ENCODE data around the gene TP73. TPM values are rescaled to one million over a fixed set of nuclear protein-coding genes. Genes with fewer than 3 reads are reported as not detected.

TP73 gene
- total RNA-seq, 5 donors from 2014 or later (not counting 1 experiment from before 2014, with no cell fraction given) = 0.12 to 0.21 (median 0.18) TPM; not detected in 1

DNA sequence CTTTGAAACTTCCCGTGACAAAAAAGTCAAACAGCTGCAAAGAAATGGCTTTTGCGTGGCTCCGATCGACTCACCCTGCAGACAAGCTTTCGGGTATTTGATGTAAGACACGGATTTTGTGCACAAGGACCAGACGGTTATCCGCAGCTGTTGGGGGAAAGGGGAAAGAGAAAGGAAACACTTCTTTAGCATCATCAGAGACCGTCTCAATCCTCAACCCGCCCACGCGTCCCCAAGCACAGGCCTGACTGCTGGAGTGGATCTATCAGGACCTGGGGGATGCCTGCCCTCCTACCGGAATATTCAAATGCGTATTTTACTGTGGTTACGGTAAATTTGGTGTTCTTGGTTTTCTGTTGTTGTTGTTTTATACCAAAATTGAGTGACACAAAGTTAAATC, 13.6 kb upstream of the TP73 start:
- Mint-ChIP-seq H3K27ac (no peak overlapping the region), H3K4me3 (no peak overlapping the region), H3K4me1 (no peaks in the 10 kb centered on the region), H3K36me3 (peaks cover 52% of the 10 kb centered on the region), H3K27me3 (no peaks in the 10 kb centered on the region), H3K9me3 (no peaks in the 10 kb centered on the region)
- peaks cover 31 to 60% of the 10 kb centered on the region in 2 donors for H3K36me3 ChIP-seq (ENCODE audit: control insufficient read depth in 2 of 2, extremely low read depth in 1 of 2, insufficient read depth in 1 of 2, low read length in 1 of 2)
- 100% methylated on average over 1 of the region's 15 CpGs for WGBS (ENCODE audit: insufficient coverage)
- DNase-seq (no peak), ATAC-seq (replicated peaks in 1 of 4) (no peak)
- H3K27ac ChIP-seq (ENCODE audit: low read length) = no peak overlapping the region
- ChIA-PET POLR2A (no interaction called here), CTCF (no interaction called here)
- H3K9me3 ChIP-seq = no peaks in the 10 kb centered on the region
- H3K4me3 ChIP-seq (ENCODE audit: control insufficient read depth in 1 of 2, extremely low read depth in 1 of 2, low read length in 1 of 2) = no peak overlapping the region
- H3K4me1 ChIP-seq (ENCODE audit: control insufficient read depth in 1 of 2, extremely low read depth in 1 of 2, insufficient read depth in 2 of 2, low read length in 2 of 2) = no peaks in the 10 kb centered on the region
- H3K27me3 ChIP-seq (replicated peaks in 1 of 2; ENCODE audit: control insufficient read depth in 2 of 2, extremely low read depth in 1 of 2, insufficient read depth in 2 of 2, low read length in 1 of 2) = no peaks in the 10 kb centered on the region

GRCh38 chr1:3639397-3639911, 12.9 kb upstream of the TP73 start:
- 96% methylated on average over 17 of the region's 23 CpGs for WGBS (ENCODE audit: insufficient coverage)
- no peak overlapping the region for H3K27ac Mint-ChIP-seq
- H3K9me3 ChIP-seq = no peaks in the 10 kb centered on the region
- no peaks in the 10 kb centered on the region for H3K27me3 ChIP-seq (replicated peaks in 1 of 2; ENCODE audit: control insufficient read depth in 2 of 2, extremely low read depth in 1 of 2, insufficient read depth in 2 of 2, low read length in 1 of 2)
- ChIA-PET POLR2A (no interaction called here), CTCF (no interaction called here)
- H3K9me3 Mint-ChIP-seq = no peaks in the 10 kb centered on the region
- ATAC-seq (replicated peaks in 1 of 4) = no peak
- H3K36me3 Mint-ChIP-seq = peaks cover 52% of the 10 kb centered on the region
- H3K4me3 ChIP-seq (ENCODE audit: control insufficient read depth in 1 of 2, extremely low read depth in 1 of 2, low read length in 1 of 2) = no peak overlapping the region
- H3K4me1 ChIP-seq (ENCODE audit: control insufficient read depth in 1 of 2, extremely low read depth in 1 of 2, insufficient read depth in 2 of 2, low read length in 2 of 2) = no peaks in the 10 kb centered on the region
- peaks cover 28 to 56% of the 10 kb centered on the region in 2 donors for H3K36me3 ChIP-seq (ENCODE audit: control insufficient read depth in 2 of 2, extremely low read depth in 1 of 2, insufficient read depth in 1 of 2, low read length in 1 of 2)
- no peak overlapping the region for H3K27ac ChIP-seq (ENCODE audit: low read length)
- H3K27me3 Mint-ChIP-seq = no peaks in the 10 kb centered on the region
- no peak overlapping the region for H3K4me3 Mint-ChIP-seq
- no peak for DNase-seq
- H3K4me1 Mint-ChIP-seq = no peaks in the 10 kb centered on the region

DNA sequence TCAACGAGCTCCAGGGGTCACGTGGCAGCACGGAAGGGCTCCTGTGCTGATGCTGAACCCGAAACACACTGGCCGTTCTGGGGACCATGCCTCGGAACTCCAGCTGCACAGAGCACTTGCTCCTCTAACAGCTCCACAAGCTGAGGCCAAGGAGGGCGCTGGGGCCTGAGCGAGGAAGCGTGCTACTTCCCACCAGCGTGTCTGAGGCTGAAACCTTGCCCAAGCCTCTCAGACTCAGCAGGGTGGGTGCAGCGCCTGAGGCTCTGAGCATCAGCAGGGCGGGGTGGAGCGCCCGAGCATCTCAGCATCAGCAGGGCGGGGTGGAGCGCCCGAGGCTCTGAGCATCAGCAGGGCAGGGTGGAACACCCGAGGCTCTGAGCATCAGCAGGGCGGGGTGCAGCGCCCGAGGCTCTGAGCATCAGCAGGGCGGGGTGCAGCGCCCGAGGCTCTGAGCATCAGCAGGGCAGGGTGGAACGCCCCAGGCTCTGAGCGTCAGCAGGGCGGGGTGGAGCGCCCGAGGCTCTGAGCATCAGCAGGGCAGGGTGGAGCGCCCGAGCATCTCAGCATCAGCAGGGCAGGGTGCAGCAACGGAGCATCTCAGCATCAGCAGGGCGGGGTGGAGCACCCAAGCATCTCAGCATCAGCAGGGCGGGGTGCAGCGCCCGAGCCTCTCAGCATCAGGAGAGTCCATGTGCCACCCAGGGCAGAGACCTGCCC, 12.0 kb upstream of the TP73 start:
- Mint-ChIP-seq H3K36me3 (peaks cover 49% of the 10 kb centered on the region), H3K27ac (no peak overlapping the region), H3K4me1 (no peaks in the 10 kb centered on the region), H3K9me3 (no peaks in the 10 kb centered on the region), H3K27me3 (no peaks in the 10 kb centered on the region), H3K4me3 (no peak overlapping the region)
- no peaks in the 10 kb centered on the region for H3K4me1 ChIP-seq (ENCODE audit: control insufficient read depth in 1 of 2, extremely low read depth in 1 of 2, insufficient read depth in 2 of 2, low read length in 2 of 2)
- 91% methylated on average over 31 of the region's 36 CpGs for WGBS (ENCODE audit: insufficient coverage)
- no peaks in the 10 kb centered on the region for H3K9me3 ChIP-seq
- H3K27ac ChIP-seq (ENCODE audit: low read length) = no peak overlapping the region
- POLR2A ChIA-PET = no interaction called here
- peaks cover 28 to 48% of the 10 kb centered on the region in 2 donors for H3K36me3 ChIP-seq (ENCODE audit: control insufficient read depth in 2 of 2, extremely low read depth in 1 of 2, insufficient read depth in 1 of 2, low read length in 1 of 2)
- CTCF ChIA-PET = no interaction called here
- H3K27me3 ChIP-seq (replicated peaks in 1 of 2; ENCODE audit: control insufficient read depth in 2 of 2, extremely low read depth in 1 of 2, insufficient read depth in 2 of 2, low read length in 1 of 2) = no peaks in the 10 kb centered on the region
- H3K4me3 ChIP-seq (ENCODE audit: control insufficient read depth in 1 of 2, extremely low read depth in 1 of 2, low read length in 1 of 2) = no peak overlapping the region
- ATAC-seq (replicated peaks in 1 of 4) = no peak
- no peak for DNase-seq

GRCh38 chr1:3641046-3641760, 11.1 kb upstream of the TP73 start:
- DNase-seq (no peak), ATAC-seq (replicated peaks in 1 of 4) (no peak)
- Mint-ChIP-seq H3K4me1 (no peaks in the 10 kb centered on the region), H3K36me3 (peaks cover 52% of the 10 kb centered on the region), H3K27ac (no peak overlapping the region), H3K27me3 (no peaks in the 10 kb centered on the region), H3K9me3 (no peaks in the 10 kb centered on the region), H3K4me3 (no peak overlapping the region)
- no peaks in the 10 kb centered on the region for H3K4me1 ChIP-seq (ENCODE audit: control insufficient read depth in 1 of 2, extremely low read depth in 1 of 2, insufficient read depth in 2 of 2, low read length in 2 of 2)
- 92% methylated on average over 17 of the region's 26 CpGs for WGBS (ENCODE audit: insufficient coverage)
- H3K27me3 ChIP-seq (replicated peaks in 1 of 2; ENCODE audit: control insufficient read depth in 2 of 2, extremely low read depth in 1 of 2, insufficient read depth in 2 of 2, low read length in 1 of 2) = no peaks in the 10 kb centered on the region
- POLR2A ChIA-PET = no interaction called here
- no peak overlapping the region for H3K4me3 ChIP-seq (ENCODE audit: control insufficient read depth in 1 of 2, extremely low read depth in 1 of 2, low read length in 1 of 2)
- H3K27ac ChIP-seq (ENCODE audit: low read length) = no peak overlapping the region
- peaks cover 28 to 50% of the 10 kb centered on the region in 2 donors for H3K36me3 ChIP-seq (ENCODE audit: control insufficient read depth in 2 of 2, extremely low read depth in 1 of 2, insufficient read depth in 1 of 2, low read length in 1 of 2)
- no peaks in the 10 kb centered on the region for H3K9me3 ChIP-seq
- CTCF ChIA-PET = interaction anchor here in 1 of 2 donors (0.6 kb wide), 1 partner anchor 1756 kb away, joined by 6 read pairs; no protein-coding TSS in a partner anchor

- Histone ChIP-seq H3K4me3 (ENCODE audit: control insufficient read depth in 1 of 2, extremely low read depth in 1 of 2, low read length in 1 of 2) (no peak overlapping the region), H3K27ac (ENCODE audit: low read length) (no peak overlapping the region), H3K36me3 (ENCODE audit: control insufficient read depth in 2 of 2, extremely low read depth in 1 of 2, insufficient read depth in 1 of 2, low read length in 1 of 2) (peaks cover 25 to 51% of the 10 kb centered on the region in 2 donors), H3K9me3 (no peaks in the 10 kb centered on the region), H3K27me3 (replicated peaks in 1 of 2; ENCODE audit: control insufficient read depth in 2 of 2, extremely low read depth in 1 of 2, insufficient read depth in 2 of 2, low read length in 1 of 2) (no peaks in the 10 kb centered on the region), H3K4me1 (ENCODE audit: control insufficient read depth in 1 of 2, extremely low read depth in 1 of 2, insufficient read depth in 2 of 2, low read length in 2 of 2) (no peaks in the 10 kb centered on the region)
- H3K27me3 Mint-ChIP-seq = no peaks in the 10 kb centered on the region
- no peak overlapping the region for H3K4me3 Mint-ChIP-seq
- H3K36me3 Mint-ChIP-seq = peaks cover 45% of the 10 kb centered on the region
- ATAC-seq (replicated peaks in 1 of 4) (no peak), DNase-seq (no peak)
- ChIA-PET POLR2A (no interaction called here), CTCF (interaction anchor here in 1 of 2 donors (0.6 kb wide), 1 partner anchor 1757 kb away, joined by 6 read pairs; no protein-coding TSS in a partner anchor)
- no peak overlapping the region for H3K27ac Mint-ChIP-seq
- H3K9me3 Mint-ChIP-seq = no peaks in the 10 kb centered on the region
- 97% methylated on average over 7 of the region's 11 CpGs for WGBS (ENCODE audit: insufficient coverage)
- H3K4me1 Mint-ChIP-seq = no peaks in the 10 kb centered on the region
These were observed 10.5 kb upstream of the TP73 start for GRCh38 chr1:3641816-3642215.

DNA sequence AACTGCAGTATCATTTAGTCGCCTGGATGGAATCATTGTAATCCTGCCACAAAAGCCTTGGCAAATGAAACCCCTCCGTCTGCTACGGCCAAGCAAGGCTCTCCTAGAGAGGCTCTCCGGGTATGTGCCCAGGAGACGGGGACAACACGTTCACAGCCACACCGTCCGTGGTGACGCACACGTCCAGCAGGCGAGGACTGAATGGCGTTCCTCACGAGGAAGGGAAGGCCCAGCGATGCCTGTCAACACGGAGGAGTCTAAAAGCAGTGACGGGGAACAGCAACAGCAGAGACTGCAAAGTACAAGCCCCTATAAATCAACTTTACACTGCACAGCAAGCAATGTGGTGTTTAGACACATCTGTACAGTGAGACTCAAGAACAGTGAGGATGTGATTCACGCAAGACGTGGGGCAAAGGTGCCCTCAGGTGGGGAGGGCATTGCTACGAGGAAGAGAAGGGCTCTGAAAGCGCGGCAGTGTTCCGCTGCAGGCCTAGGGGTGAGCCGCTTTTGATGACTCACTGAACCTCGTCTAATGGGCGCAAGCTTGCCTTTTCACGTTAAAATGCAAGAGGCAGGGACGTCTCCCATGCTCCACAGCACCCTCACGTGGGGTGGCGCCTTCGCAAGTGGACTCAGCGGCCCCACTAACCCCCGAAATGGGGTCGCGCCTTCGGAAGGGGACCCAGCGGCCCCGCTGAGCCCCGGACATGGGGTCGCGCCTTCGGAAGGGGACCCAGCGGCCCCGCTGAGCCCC, 9.2 kb upstream of the TP73 start:
- DNase-seq (no peak), ATAC-seq (replicated peaks in 1 of 4) (no peak)
- H3K27ac Mint-ChIP-seq = no peak overlapping the region
- peaks cover 4 to 6% (median 6%) of the 10 kb centered on the region in 3 donors for H3K4me1 Mint-ChIP-seq
- Histone ChIP-seq H3K36me3 (ENCODE audit: control insufficient read depth in 2 of 2, extremely low read depth in 1 of 2, insufficient read depth in 1 of 2, low read length in 1 of 2) (peaks cover 15 to 43% of the 10 kb centered on the region in 2 donors), H3K27me3 (replicated peaks in 1 of 2; ENCODE audit: control insufficient read depth in 2 of 2, extremely low read depth in 1 of 2, insufficient read depth in 2 of 2, low read length in 1 of 2) (no peaks in the 10 kb centered on the region), H3K9me3 (no peaks in the 10 kb centered on the region), H3K4me3 (ENCODE audit: control insufficient read depth in 1 of 2, extremely low read depth in 1 of 2, low read length in 1 of 2) (no peak overlapping the region), H3K27ac (ENCODE audit: low read length) (no peak overlapping the region), H3K4me1 (ENCODE audit: control insufficient read depth in 1 of 2, extremely low read depth in 1 of 2, insufficient read depth in 2 of 2, low read length in 2 of 2) (peaks cover 0 to 2% of the 10 kb centered on the region in 2 experiments)
- no peak overlapping the region for H3K4me3 Mint-ChIP-seq
- 95% methylated on average over 30 of the region's 43 CpGs for WGBS (ENCODE audit: insufficient coverage)
- H3K9me3 Mint-ChIP-seq = no peaks in the 10 kb centered on the region
- POLR2A ChIA-PET = no interaction called here
- no peaks in the 10 kb centered on the region for H3K27me3 Mint-ChIP-seq
- peaks cover 49% of the 10 kb centered on the region for H3K36me3 Mint-ChIP-seq
- CTCF ChIA-PET = no interaction called here
